ENCODE results near the gene ZNF761.
"Not testable (repeated sequence)": the region's sequence is repeated elsewhere in the genome, so short reads cannot be mapped to it uniquely, and the experiment has no call there.

The ZNF761 gene

DNA sequence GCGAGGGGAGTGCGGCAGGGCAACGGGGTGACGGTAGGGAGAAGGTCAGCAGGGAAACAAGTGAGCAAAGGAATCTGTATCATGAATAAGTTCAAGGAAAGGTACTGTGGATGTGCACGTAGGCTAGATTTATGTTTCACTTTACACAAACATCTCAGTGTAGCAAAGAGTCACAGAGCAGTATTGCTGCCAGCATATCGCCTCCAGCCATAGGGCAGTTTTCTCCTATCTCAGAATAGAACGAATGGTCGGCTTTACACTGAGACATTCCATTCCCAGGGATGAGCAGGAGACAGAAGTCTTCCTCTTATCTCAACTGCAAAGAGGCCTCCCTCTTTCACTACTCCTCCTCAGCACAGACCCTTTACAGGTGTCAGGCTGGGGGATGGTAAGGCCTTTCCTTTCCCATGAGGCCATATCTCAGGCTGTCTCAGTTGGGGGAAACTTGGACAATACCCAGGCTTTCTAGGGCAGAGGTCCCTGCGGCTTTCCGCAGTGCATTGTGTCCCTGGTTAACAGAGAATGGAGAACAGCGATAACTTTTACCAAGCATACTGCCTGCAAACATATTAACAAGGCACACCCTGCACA, 28.4 kb downstream of the ZNF761 start:
- DNase-seq (ENCODE audit: low spot score), result not testable (repeated sequence)

GRCh38 chr19:53461866-53462265, 30.1 kb downstream of the ZNF761 start:
- DNase-seq (ENCODE audit: low spot score), result no peak

GRCh38 chr19:53462861-53463260, 31.1 kb downstream of the ZNF761 start:
- no peak for DNase-seq (ENCODE audit: low spot score)

DNA sequence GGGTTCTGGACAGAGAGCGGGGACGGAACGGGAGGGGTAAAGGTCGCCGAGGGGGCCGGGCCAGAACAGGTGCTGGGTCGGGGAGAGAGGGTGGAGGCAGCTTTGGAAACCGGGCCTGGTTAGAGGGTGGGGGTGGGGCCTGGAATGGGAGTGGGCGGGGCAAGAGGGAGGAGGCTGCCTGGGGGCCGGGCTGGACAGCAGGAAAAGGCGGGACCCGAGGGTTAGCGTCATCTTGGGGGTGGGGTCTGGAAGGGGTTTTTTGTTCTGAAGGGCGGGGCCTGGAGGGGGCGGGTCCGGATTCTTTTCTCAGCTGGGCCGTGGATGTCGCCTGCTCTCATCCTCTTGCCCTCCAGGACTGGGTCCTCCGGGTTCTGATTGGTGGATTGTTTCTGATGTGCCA, 31.5 kb downstream of the ZNF761 start:
- DNase-seq (ENCODE audit: low spot score), result no peak

- no peak for DNase-seq (ENCODE audit: low spot score)
Measured at GRCh38 chr19:53466726-53467484, 35.1 kb downstream of the ZNF761 start.

DNA sequence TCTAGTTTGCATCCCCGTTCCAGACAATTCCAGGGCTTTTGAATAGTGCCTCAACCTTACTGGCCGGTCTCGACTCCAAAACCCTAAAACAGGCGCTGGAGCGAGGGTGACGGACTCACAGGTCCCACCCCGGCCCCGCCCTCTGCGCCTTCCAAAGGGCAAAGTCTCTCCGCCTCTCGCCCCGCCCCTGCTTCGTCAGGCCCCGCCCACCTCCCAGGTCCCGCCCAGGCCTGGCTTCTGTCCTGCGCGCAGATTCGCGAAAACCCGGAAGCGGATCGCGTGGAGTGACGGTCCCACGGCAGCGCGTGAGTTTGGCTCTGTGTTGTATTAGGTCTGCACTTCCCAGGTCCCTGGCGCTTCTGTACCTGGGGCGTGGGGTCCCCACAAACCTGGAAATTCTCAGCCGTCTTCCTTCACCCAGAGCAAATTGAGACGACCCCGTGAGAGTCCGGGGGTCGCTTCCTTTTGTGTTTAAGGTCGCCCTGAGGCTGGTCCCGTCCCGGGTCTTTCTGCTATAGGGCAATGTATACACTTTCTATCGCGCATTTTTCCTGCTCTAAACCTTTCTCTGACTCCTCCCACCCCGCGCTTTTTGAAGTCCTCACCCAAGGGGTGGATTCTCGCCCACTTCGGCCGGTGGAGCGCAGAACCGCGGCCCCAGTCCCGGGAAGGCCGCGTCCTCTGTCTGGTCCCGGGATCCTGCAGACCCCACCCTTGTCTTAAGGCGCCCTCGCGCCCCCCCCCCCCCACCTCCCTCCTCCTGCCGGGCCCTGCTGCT, 35.9 kb downstream of the ZNF761 start, which contains the start of gene ZNF813:
ZNF813 (plus strand) TSS at position 249 of the 778 bp plus-strand sequence. CDS start 16,090 bp downstream, outside the sequence.
- DNase-seq (ENCODE audit: low spot score), result peak; percentile 96

- not testable (repeated sequence) for DNase-seq (ENCODE audit: low spot score)
Measured at GRCh38 chr19:53468628-53469027, 36.8 kb downstream of the ZNF761 start.

- no peak for DNase-seq (ENCODE audit: low spot score)
Measured at GRCh38 chr19:53471916-53472315, 40.1 kb downstream of the ZNF761 start.

GRCh38 chr19:53474832-53475231, 43.0 kb downstream of the ZNF761 start:
- DNase-seq (ENCODE audit: low spot score), result not testable (repeated sequence)

DNA sequence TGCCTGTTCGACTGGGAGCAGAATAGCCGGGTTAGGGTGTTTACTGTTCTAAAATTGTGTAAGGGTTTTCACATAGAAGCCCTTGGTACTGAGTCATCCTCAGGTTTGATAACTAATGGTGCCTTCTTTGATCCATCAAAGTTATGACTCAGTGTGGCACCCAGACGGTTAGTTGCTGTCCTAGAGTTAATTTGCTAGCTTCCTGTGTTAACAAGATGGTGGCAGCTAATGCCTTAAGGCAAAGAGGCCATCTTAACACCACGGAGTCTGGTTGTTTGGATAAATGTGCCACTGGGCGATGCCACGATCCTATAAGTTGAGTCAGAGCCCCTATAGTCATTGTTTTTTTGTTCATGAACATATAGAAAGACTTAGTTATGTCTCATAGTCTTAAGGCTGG, 43.7 kb downstream of the ZNF761 start:
- not testable (repeated sequence) for DNase-seq (ENCODE audit: low spot score)

DNA sequence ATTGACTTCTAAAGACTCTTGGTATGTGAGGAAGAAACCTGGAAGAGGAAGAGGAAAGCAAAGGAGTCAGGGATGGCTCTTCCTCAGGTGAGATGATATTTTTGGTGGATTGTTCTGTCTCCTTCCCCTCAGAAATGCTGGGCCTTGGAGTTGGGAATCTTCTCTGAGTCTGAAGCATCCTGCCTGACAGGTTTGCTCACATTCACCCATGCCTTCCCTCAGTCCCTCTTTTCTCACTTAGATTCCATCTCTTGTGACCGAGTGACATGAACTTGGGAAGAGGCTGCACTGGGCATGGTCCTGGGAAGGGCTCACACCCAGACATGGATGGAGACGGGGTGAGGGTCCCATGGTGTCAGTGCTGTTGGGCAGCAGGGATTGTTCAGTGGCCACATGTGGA, 52.0 kb downstream of the ZNF761 start:
- not testable (repeated sequence) for DNase-seq (ENCODE audit: low spot score)

DNA sequence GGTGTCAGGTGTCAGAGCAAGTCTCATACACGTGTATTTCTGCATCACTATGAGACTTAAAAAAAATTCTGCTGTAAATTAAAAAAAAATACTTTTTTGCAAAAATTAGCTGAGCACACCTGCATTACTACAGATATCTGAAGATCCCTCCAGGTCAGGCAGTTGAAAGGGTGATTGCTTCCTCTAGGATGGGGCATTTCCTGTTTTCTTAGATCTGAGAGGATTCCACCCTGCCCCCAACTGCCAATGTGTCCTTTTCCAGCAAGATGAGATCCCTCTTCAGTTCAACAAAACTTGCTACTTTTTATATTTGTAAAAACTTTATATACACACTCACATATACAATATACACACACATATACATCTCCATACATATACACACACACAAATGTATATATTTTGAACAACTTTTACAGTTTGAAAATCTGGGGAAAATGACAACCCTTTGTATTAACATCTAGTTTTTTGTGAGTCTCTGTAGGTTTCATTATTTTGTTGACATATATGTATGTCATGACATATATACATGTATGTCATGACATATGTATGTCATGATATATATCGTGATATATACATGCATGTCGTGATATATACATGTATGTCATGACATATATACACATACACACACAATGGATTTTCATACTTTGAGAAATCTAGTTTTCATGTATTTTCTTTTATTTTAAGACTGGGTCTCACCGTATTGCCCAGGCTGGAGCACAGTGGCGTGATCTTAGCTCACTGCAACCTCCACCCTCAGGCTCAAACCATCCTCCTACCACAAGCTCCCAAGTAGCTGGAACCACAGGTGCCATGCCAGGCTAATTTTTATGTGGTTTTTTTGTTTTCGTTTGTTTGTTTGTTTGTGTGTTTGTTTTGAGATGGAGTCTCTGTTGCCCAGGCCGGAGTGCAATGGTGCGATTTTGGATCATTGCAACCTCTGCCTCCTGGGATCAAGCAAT, 53.5 kb downstream of the ZNF761 start:
- DNase-seq (ENCODE audit: low spot score), result no peak

GRCh38 chr19:53492153-53492552, 60.4 kb downstream of the ZNF761 start:
- DNase-seq (ENCODE audit: low spot score), result no peak

GRCh38 chr19:53497311-53498023, 65.7 kb downstream of the ZNF761 start:
- not testable (repeated sequence) for DNase-seq (ENCODE audit: low spot score)

DNA sequence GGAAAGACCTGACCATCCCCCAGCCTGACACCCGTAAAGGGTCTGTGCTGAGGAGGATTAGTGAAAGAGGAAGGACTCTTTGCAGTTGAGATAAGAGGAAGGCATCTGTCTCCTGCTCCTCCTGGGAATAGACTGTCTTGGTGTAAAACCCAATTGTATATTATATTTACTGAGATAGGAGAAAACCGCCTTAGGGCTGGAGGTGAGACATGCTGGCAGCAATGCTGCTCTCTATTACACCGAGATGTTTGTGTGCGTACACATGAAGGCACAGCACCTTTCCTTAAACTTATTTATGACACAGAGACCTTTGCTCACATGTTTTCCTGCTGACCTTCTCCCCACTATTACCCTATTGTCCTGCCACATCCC, 66.2 kb downstream of the ZNF761 start:
- DNase-seq (ENCODE audit: low spot score), result not testable (repeated sequence)

- not testable (repeated sequence) for DNase-seq (ENCODE audit: low spot score)
Measured at GRCh38 chr19:53503151-53503550, 71.4 kb downstream of the ZNF761 start.

DNA sequence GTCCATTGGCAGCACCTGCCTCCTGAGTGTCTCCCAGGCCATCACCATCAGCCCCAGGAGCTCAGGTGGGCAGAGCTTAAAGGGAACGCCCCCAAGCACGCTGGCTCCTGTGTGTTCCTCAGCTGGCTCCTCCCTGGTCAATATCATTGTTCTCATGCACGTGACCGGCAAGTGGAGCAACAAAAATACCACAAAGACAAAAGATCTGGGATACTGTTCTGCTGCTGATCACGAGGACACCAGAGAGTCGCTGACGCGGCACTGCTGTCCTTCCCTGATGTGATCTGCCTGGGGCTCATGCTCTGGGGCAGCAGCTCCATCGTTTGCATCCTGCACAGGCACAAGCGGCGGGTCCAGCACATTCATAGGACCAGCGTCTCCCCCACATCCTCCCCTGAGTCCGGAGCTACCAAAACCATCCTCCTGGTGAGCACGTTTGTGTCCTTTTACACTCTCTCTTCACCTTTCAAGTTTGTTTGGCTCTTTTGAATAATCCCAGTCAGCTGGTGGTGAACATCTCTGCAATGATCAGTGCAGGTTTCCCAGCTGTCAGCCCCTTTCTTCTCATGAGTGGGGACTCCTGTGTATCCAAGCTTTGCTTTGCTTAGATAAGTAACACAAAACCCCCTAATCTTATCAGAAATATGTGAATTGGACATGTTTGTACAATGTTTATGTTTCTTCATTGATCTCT, 72.0 kb downstream of the ZNF761 start:
- not testable (repeated sequence) for DNase-seq (ENCODE audit: low spot score)

GRCh38 chr19:53504365-53504703, 72.5 kb downstream of the ZNF761 start:
- DNase-seq (ENCODE audit: low spot score), result not testable (repeated sequence)

DNA sequence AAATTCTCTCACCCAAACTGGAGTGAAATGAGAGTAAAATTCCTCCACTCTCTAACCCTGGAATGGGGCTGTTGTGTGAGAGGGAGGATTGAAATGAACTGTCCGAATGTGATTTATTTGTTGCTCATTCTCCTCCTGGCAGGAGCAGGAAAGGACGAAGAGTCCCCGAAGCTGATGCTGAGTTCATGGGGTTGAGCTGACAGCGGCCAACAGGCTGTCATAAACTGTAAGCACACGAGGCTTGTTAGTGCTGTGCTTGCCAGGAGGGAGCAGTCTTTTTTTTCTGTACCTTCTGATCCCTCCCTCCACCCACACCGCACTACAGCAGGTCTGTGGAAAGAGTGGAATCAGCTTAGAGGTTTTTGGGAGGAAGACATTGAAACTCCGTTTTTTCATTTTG, 73.1 kb downstream of the ZNF761 start:
- DNase-seq (ENCODE audit: low spot score), result no peak

- no peak for DNase-seq (ENCODE audit: low spot score)
Measured at GRCh38 chr19:53506728-53507127, 74.9 kb downstream of the ZNF761 start.

Data from CD4-positive, alpha-beta T cell treated with Interleukin-15 for 4 hours (primary cell).